ENCODE data around the gene GNRHR. TPM values are rescaled to one million over a fixed set of nuclear protein-coding genes. Genes with fewer than 3 reads are reported as not detected.
A peak's percentile ranks its signal among the peaks of the same experiment; 100 is the strongest.
"Not testable (repeated sequence)": the region's sequence is repeated elsewhere in the genome, so short reads cannot be mapped to it uniquely, and the experiment has no call there.

GNRHR gene
- total and polyA plus RNA-seq, 9 donors, result 0.24 to 0.61 (median 0.28) TPM; not detected in 2

GRCh38 chr4:67736262-67736661, 17.9 kb downstream of the GNRHR start:
- Histone ChIP-seq H3K27me3 (ENCODE audit: control insufficient read depth, insufficient read depth, low read length) (no peaks in the 10 kb centered on the region), H3K4me1 (ENCODE audit: control insufficient read depth, insufficient read depth, low read length) (no peaks in the 10 kb centered on the region), H3K4me3 (ENCODE audit: low read length) (no peak overlapping the region), H3K9me3 (replicated peaks; ENCODE audit: control insufficient read depth, low read depth, low read length) (no peaks in the 10 kb centered on the region), H3K36me3 (ENCODE audit: control insufficient read depth, insufficient read depth, low read length) (peaks cover 3% of the 10 kb centered on the region), H3K27ac (ENCODE audit: low read length) (no peak overlapping the region)
- WGBS (ENCODE audit: insufficient coverage), result no CpG with 5 or more reads among the region's 1 CpG
- DNase-seq, result no peak

GRCh38 chr4:67735325-67735724, 18.9 kb downstream of the GNRHR start:
- H3K36me3 ChIP-seq (ENCODE audit: control insufficient read depth, insufficient read depth, low read length), result peaks cover 3% of the 10 kb centered on the region
- no peak overlapping the region for H3K27ac ChIP-seq (ENCODE audit: low read length)
- no peak for DNase-seq
- no peaks in the 10 kb centered on the region for H3K9me3 ChIP-seq (replicated peaks; ENCODE audit: control insufficient read depth, low read depth, low read length)
- H3K27me3 ChIP-seq (ENCODE audit: control insufficient read depth, insufficient read depth, low read length), result no peaks in the 10 kb centered on the region
- H3K4me1 ChIP-seq (ENCODE audit: control insufficient read depth, insufficient read depth, low read length), result no peaks in the 10 kb centered on the region
- H3K4me3 ChIP-seq (ENCODE audit: low read length), result no peak overlapping the region

- not testable (repeated sequence) for H3K27me3 ChIP-seq (ENCODE audit: control insufficient read depth, insufficient read depth, low read length); H3K36me3 ChIP-seq (ENCODE audit: control insufficient read depth, insufficient read depth, low read length); H3K4me3 ChIP-seq (ENCODE audit: low read length); H3K27ac ChIP-seq (ENCODE audit: low read length); H3K9me3 ChIP-seq (replicated peaks; ENCODE audit: control insufficient read depth, low read depth, low read length); DNase-seq; H3K4me1 ChIP-seq (ENCODE audit: control insufficient read depth, insufficient read depth, low read length)
- WGBS (ENCODE audit: insufficient coverage), result no CpG with 5 or more reads among the region's 3 CpGs
These were observed 23.7 kb downstream of the GNRHR start for GRCh38 chr4:67730511-67730910.

- no peaks in the 10 kb centered on the region for H3K4me1 ChIP-seq (ENCODE audit: control insufficient read depth, insufficient read depth, low read length)
- H3K36me3 ChIP-seq (ENCODE audit: control insufficient read depth, insufficient read depth, low read length), result peaks cover 3% of the 10 kb centered on the region
- no peak overlapping the region for H3K4me3 ChIP-seq (ENCODE audit: low read length)
- WGBS (ENCODE audit: insufficient coverage), result 94% methylated on average over 3 of the region's 4 CpGs
- no peaks in the 10 kb centered on the region for H3K27me3 ChIP-seq (ENCODE audit: control insufficient read depth, insufficient read depth, low read length)
- DNase-seq, result peak; percentile 13
- peaks cover 3% of the 10 kb centered on the region for H3K9me3 ChIP-seq (replicated peaks; ENCODE audit: control insufficient read depth, low read depth, low read length)
- H3K27ac ChIP-seq (ENCODE audit: low read length), result no peak overlapping the region
These were observed 26.9 kb downstream of the GNRHR start for GRCh38 chr4:67727124-67727850.

GRCh38 chr4:67725981-67726380, 28.2 kb downstream of the GNRHR start:
- Histone ChIP-seq H3K9me3 (replicated peaks; ENCODE audit: control insufficient read depth, low read depth, low read length) (peaks cover 3% of the 10 kb centered on the region), H3K27me3 (ENCODE audit: control insufficient read depth, insufficient read depth, low read length) (no peaks in the 10 kb centered on the region), H3K4me1 (ENCODE audit: control insufficient read depth, insufficient read depth, low read length) (no peaks in the 10 kb centered on the region), H3K36me3 (ENCODE audit: control insufficient read depth, insufficient read depth, low read length) (peaks cover 11% of the 10 kb centered on the region), H3K4me3 (ENCODE audit: low read length) (no peak overlapping the region), H3K27ac (ENCODE audit: low read length) (no peak overlapping the region)
- no peak for DNase-seq
- WGBS (ENCODE audit: insufficient coverage), result 93% methylated on average over 2 of the region's 4 CpGs

GRCh38 chr4:67725132-67725531, 29.1 kb downstream of the GNRHR start:
- Histone ChIP-seq H3K9me3 (replicated peaks; ENCODE audit: control insufficient read depth, low read depth, low read length) (peaks cover 3% of the 10 kb centered on the region), H3K27me3 (ENCODE audit: control insufficient read depth, insufficient read depth, low read length) (no peaks in the 10 kb centered on the region)
- WGBS (ENCODE audit: insufficient coverage), result 88% methylated on average over 1 of the region's 1 CpG

GRCh38 chr4:67723949-67724348, 30.2 kb downstream of the GNRHR start:
- no peak for DNase-seq
- H3K27me3 ChIP-seq (ENCODE audit: control insufficient read depth, insufficient read depth, low read length), result no peaks in the 10 kb centered on the region
- 58% methylated on average over 4 of the region's 10 CpGs for WGBS (ENCODE audit: insufficient coverage)
- H3K4me3 ChIP-seq (ENCODE audit: low read length), result no peak overlapping the region
- H3K4me1 ChIP-seq (ENCODE audit: control insufficient read depth, insufficient read depth, low read length), result no peaks in the 10 kb centered on the region
- peaks cover 20% of the 10 kb centered on the region for H3K36me3 ChIP-seq (ENCODE audit: control insufficient read depth, insufficient read depth, low read length)
- H3K9me3 ChIP-seq (replicated peaks; ENCODE audit: control insufficient read depth, low read depth, low read length), result peaks cover 3% of the 10 kb centered on the region
- H3K27ac ChIP-seq (ENCODE audit: low read length), result no peak overlapping the region

More at GRCh38 chr4:67725132-67725531, 29.1 kb downstream of the GNRHR start:
- H3K4me3 ChIP-seq (ENCODE audit: low read length), result no peak overlapping the region
- H3K4me1 ChIP-seq (ENCODE audit: control insufficient read depth, insufficient read depth, low read length), result no peaks in the 10 kb centered on the region
- H3K27ac ChIP-seq (ENCODE audit: low read length), result no peak overlapping the region
- DNase-seq, result no peak
- peaks cover 19% of the 10 kb centered on the region for H3K36me3 ChIP-seq (ENCODE audit: control insufficient read depth, insufficient read depth, low read length)

GRCh38 chr4:67723341-67723740, 30.8 kb downstream of the GNRHR start:
- DNase-seq, result no peak
- H3K27ac ChIP-seq (ENCODE audit: low read length), result no peak overlapping the region
- 93% methylated on average over 5 of the region's 5 CpGs for WGBS (ENCODE audit: insufficient coverage)
- H3K27me3 ChIP-seq (ENCODE audit: control insufficient read depth, insufficient read depth, low read length), result no peaks in the 10 kb centered on the region
- no peaks in the 10 kb centered on the region for H3K4me1 ChIP-seq (ENCODE audit: control insufficient read depth, insufficient read depth, low read length)
- H3K4me3 ChIP-seq (ENCODE audit: low read length), result no peak overlapping the region
- peaks cover 3% of the 10 kb centered on the region for H3K9me3 ChIP-seq (replicated peaks; ENCODE audit: control insufficient read depth, low read depth, low read length)
- H3K36me3 ChIP-seq (ENCODE audit: control insufficient read depth, insufficient read depth, low read length), result peaks cover 20% of the 10 kb centered on the region

GRCh38 chr4:67721770-67722597, 32.2 kb downstream of the GNRHR start:
- Histone ChIP-seq H3K36me3 (ENCODE audit: control insufficient read depth, insufficient read depth, low read length) (peaks cover 21% of the 10 kb centered on the region), H3K4me1 (ENCODE audit: control insufficient read depth, insufficient read depth, low read length) (no peaks in the 10 kb centered on the region), H3K27me3 (ENCODE audit: control insufficient read depth, insufficient read depth, low read length) (no peaks in the 10 kb centered on the region), H3K9me3 (replicated peaks; ENCODE audit: control insufficient read depth, low read depth, low read length) (no peaks in the 10 kb centered on the region), H3K27ac (ENCODE audit: low read length) (no peak overlapping the region), H3K4me3 (ENCODE audit: low read length) (no peak overlapping the region)
- DNase-seq, result no peak
- WGBS (ENCODE audit: insufficient coverage), result 89% methylated on average over 4 of the region's 9 CpGs

GRCh38 chr4:67721315-67721769, 32.8 kb downstream of the GNRHR start:
- no peak for DNase-seq
- Histone ChIP-seq H3K4me3 (ENCODE audit: low read length) (no peak overlapping the region), H3K4me1 (ENCODE audit: control insufficient read depth, insufficient read depth, low read length) (no peaks in the 10 kb centered on the region), H3K27ac (ENCODE audit: low read length) (no peak overlapping the region), H3K9me3 (replicated peaks; ENCODE audit: control insufficient read depth, low read depth, low read length) (no peaks in the 10 kb centered on the region), H3K36me3 (ENCODE audit: control insufficient read depth, insufficient read depth, low read length) (peaks cover 23% of the 10 kb centered on the region), H3K27me3 (ENCODE audit: control insufficient read depth, insufficient read depth, low read length) (no peaks in the 10 kb centered on the region)
- no CpG with 5 or more reads among the region's 3 CpGs for WGBS (ENCODE audit: insufficient coverage)
